HL-60 (cell line): ENCODE results near the gene RNF130.

Source experiments
- DNase-seq, 2 experiments: peaks; one replicate each; pipeline ENCODE4 v3.0.0-alpha.2; 2010 to 2020; ENCODE audit warnings: low read depth in 1 of 2, low spot score in 1 of 2
- H3K27ac ChIP-seq: fragments of 250-450 bp; sonication (Bioruptor Pico); replicated peaks from 2 replicates; pipeline ENCODE4 v1.5.1; 2020; ENCODE audit warnings: mild to moderate bottlenecking, moderate library complexity
- H3K27me3 ChIP-seq: fragments of 250-450 bp; sonication (Bioruptor Pico); 2 replicates; pipeline ENCODE4 v1.5.1; 2021; ENCODE audit warnings: mild to moderate bottlenecking, moderate library complexity; ENCODE audit not compliant: insufficient read depth, poor library complexity, severe bottlenecking
- H3K4me3 ChIP-seq: replicated peaks from 2 replicates; pipeline ENCODE4 v1.5.1; 2011; ENCODE audit warnings: mild to moderate bottlenecking, control low read depth, low read length; ENCODE audit not compliant: insufficient read depth
- CTCF ChIP-seq: IDR thresholded peaks from one replicate; pipeline ENCODE4 v1.5.1; 2011; ENCODE audit warnings: low read length, control low read depth, inconsistent platforms; ENCODE audit not compliant: insufficient read depth
- GABPA ChIP-seq: IDR thresholded peaks from 2 replicates; pipeline ENCODE4 v1.6.1; 2012; ENCODE audit warnings: low read depth
- POLR2AphosphoS5 ChIP-seq: IDR thresholded peaks from 2 replicates; pipeline ENCODE4 v1.6.1; 2012; ENCODE audit warnings: low read depth
- REST ChIP-seq: IDR thresholded peaks from 2 replicates; pipeline ENCODE4 v1.6.1; 2012; ENCODE audit warnings: low read depth; ENCODE audit not compliant: insufficient replicate concordance
- SPI1 ChIP-seq: IDR thresholded peaks from 2 replicates; pipeline ENCODE4 v1.6.1; 2012; ENCODE audit warnings: low read depth, mild to moderate bottlenecking, borderline replicate concordance

RNF130 gene

GRCh38 chr5:179923436-179923835 is 148.1 kb downstream of the RNF130 start:
- H3K27ac ChIP-seq, result peak overlapping the region; percentile 39
- H3K4me3 ChIP-seq, result no peak overlapping the region
- DNase-seq, result peak; percentile 90 to 92
- no peaks in the 10 kb centered on the region for H3K27me3 ChIP-seq
- TF ChIP-seq REST (no peak), SPI1 (peak; percentile 100), GABPA (peak; percentile 76), POLR2AphosphoS5 (peak; percentile 45; the same call in 1 of the 2 replicates)

- no peak for TF ChIP-seq REST
- no peak for TF ChIP-seq CTCF
- no peak for TF ChIP-seq SPI1
- no peak for TF ChIP-seq GABPA
- Histone ChIP-seq H3K27me3 (no peaks in the 10 kb centered on the region), H3K4me3 (no peak overlapping the region), H3K27ac (no peak overlapping the region)
- no peak for DNase-seq
Observed at GRCh38 chr5:179920175-179920574, 151.4 kb downstream of the RNF130 start.

GRCh38 chr5:179919487-179920060 is 152.0 kb downstream of the RNF130 start:
- DNase-seq, result no peak
- no peak for TF ChIP-seq CTCF
- no peak for TF ChIP-seq GABPA
- no peak for TF ChIP-seq REST
- TF ChIP-seq SPI1, result no peak
- TF ChIP-seq POLR2AphosphoS5, result no peak
- Histone ChIP-seq H3K27me3 (no peaks in the 10 kb centered on the region), H3K4me3 (no peak overlapping the region), H3K27ac (no peak overlapping the region)
